ENCODE data around the gene SH3RF3.

SH3RF3 gene

GRCh38 chr2:109487871-109488655 is 359.1 kb downstream of the SH3RF3 start:
- DNase-seq (ENCODE audit: low read depth) = no peak
- no peak overlapping the region for H3K4me3 ChIP-seq (replicated peaks; ENCODE audit: low read depth, low read length)
- no peak for TF ChIP-seq CTCF (IDR thresholded peaks at IDR 0.05; ENCODE audit: low read length, missing control alignments)

GRCh38 chr2:109489296-109489695 is 360.3 kb downstream of the SH3RF3 start:
- no peak for DNase-seq (ENCODE audit: low read depth)
- no peak overlapping the region for H3K4me3 ChIP-seq (replicated peaks; ENCODE audit: low read depth, low read length)
- TF ChIP-seq CTCF (IDR thresholded peaks at IDR 0.05; ENCODE audit: low read length, missing control alignments) = no peak

- no peak overlapping the region for H3K4me3 ChIP-seq (replicated peaks; ENCODE audit: low read depth, low read length)
- DNase-seq (ENCODE audit: low read depth) = no peak
- TF ChIP-seq CTCF (IDR thresholded peaks at IDR 0.05; ENCODE audit: low read length, missing control alignments) = no peak
Observed at GRCh38 chr2:109493176-109493935, 364.4 kb downstream of the SH3RF3 start.

GRCh38 chr2:109494351-109494750 is 365.3 kb downstream of the SH3RF3 start:
- no peak for TF ChIP-seq CTCF (IDR thresholded peaks at IDR 0.05; ENCODE audit: low read length, missing control alignments)
- H3K4me3 ChIP-seq (replicated peaks; ENCODE audit: low read depth, low read length) = no peak overlapping the region
- DNase-seq (ENCODE audit: low read depth) = no peak

GRCh38 chr2:109497463-109497862 is 368.5 kb downstream of the SH3RF3 start:
- DNase-seq (ENCODE audit: low read depth) = peak; percentile 38
- H3K4me3 ChIP-seq (replicated peaks; ENCODE audit: low read depth, low read length) = no peak overlapping the region
- TF ChIP-seq CTCF (IDR thresholded peaks at IDR 0.05; ENCODE audit: low read length, missing control alignments) = no peak

- no peak for TF ChIP-seq CTCF (IDR thresholded peaks at IDR 0.05; ENCODE audit: low read length, missing control alignments)
- no peak overlapping the region for H3K4me3 ChIP-seq (replicated peaks; ENCODE audit: low read depth, low read length)
- peak; percentile 22 for DNase-seq (ENCODE audit: low read depth)
Observed at GRCh38 chr2:109497911-109498870, 369.2 kb downstream of the SH3RF3 start.
